ENCODE measurements around the gene CPNE2.

The CPNE2 gene

GRCh38 chr16:57192146-57192545 lies 99.8 kb downstream of the CPNE2 start:
- Histone ChIP-seq H3K9ac (ENCODE audit: low read depth, low read length) (no peak overlapping the region), H3K9me3 (ENCODE audit: insufficient read depth, low read depth, low read length) (no peaks in the 10 kb centered on the region), H3K4me1 (ENCODE audit: insufficient read depth, low read length) (peaks cover 7% of the 10 kb centered on the region; the same call in 1 of the 2 replicates), H3K27me3 (ENCODE audit: insufficient read depth, low read length) (no peaks in the 10 kb centered on the region), H3K4me3 (ENCODE audit: low read length) (no peak overlapping the region), H3K27ac (ENCODE audit: low read depth, low read length) (no peak overlapping the region), H3K36me3 (ENCODE audit: insufficient read depth, low read length) (no peaks in the 10 kb centered on the region)
- 90% methylated on average over 3 of the region's 3 CpGs for WGBS

GRCh38 chr16:57192720-57193486 lies 100.5 kb downstream of the CPNE2 start:
- H3K4me1 ChIP-seq (ENCODE audit: insufficient read depth, low read length): peaks cover 1% of the 10 kb centered on the region; the same call in 1 of the 2 replicates
- H3K36me3 ChIP-seq (ENCODE audit: insufficient read depth, low read length): no peaks in the 10 kb centered on the region
- no peak overlapping the region for H3K4me3 ChIP-seq (ENCODE audit: low read length)
- no peak overlapping the region for H3K9ac ChIP-seq (ENCODE audit: low read depth, low read length)
- H3K27me3 ChIP-seq (ENCODE audit: insufficient read depth, low read length): no peaks in the 10 kb centered on the region
- WGBS: 79% methylated on average over 7 of the region's 7 CpGs
- H3K9me3 ChIP-seq (ENCODE audit: insufficient read depth, low read depth, low read length): no peaks in the 10 kb centered on the region
- H3K27ac ChIP-seq (ENCODE audit: low read depth, low read length): no peak overlapping the region

- Histone ChIP-seq H3K4me3 (ENCODE audit: low read length) (no peak overlapping the region), H3K9ac (ENCODE audit: low read depth, low read length) (no peak overlapping the region), H3K27ac (ENCODE audit: low read depth, low read length) (no peak overlapping the region), H3K36me3 (ENCODE audit: insufficient read depth, low read length) (peaks cover 5% of the 10 kb centered on the region; the same call in 1 of the 2 replicates), H3K9me3 (ENCODE audit: insufficient read depth, low read depth, low read length) (no peaks in the 10 kb centered on the region), H3K27me3 (ENCODE audit: insufficient read depth, low read length) (no peaks in the 10 kb centered on the region), H3K4me1 (ENCODE audit: insufficient read depth, low read length) (no peaks in the 10 kb centered on the region; the same call in 1 of the 2 replicates)
Measured at GRCh38 chr16:57194512-57194911, 102.1 kb downstream of the CPNE2 start.

GRCh38 chr16:57196286-57196685 lies 103.9 kb downstream of the CPNE2 start:
- WGBS: 86% methylated on average over 4 of the region's 4 CpGs
- Histone ChIP-seq H3K9ac (ENCODE audit: low read depth, low read length) (no peak overlapping the region), H3K4me3 (ENCODE audit: low read length) (no peak overlapping the region), H3K27ac (ENCODE audit: low read depth, low read length) (no peak overlapping the region), H3K36me3 (ENCODE audit: insufficient read depth, low read length) (peaks cover 5% of the 10 kb centered on the region; the same call in 1 of the 2 replicates), H3K9me3 (ENCODE audit: insufficient read depth, low read depth, low read length) (no peaks in the 10 kb centered on the region), H3K4me1 (ENCODE audit: insufficient read depth, low read length) (no peaks in the 10 kb centered on the region; the same call in 1 of the 2 replicates), H3K27me3 (ENCODE audit: insufficient read depth, low read length) (no peaks in the 10 kb centered on the region)

- Histone ChIP-seq H3K36me3 (ENCODE audit: insufficient read depth, low read length) (peaks cover 5% of the 10 kb centered on the region; the same call in 1 of the 2 replicates), H3K27ac (ENCODE audit: low read depth, low read length) (no peak overlapping the region), H3K27me3 (ENCODE audit: insufficient read depth, low read length) (no peaks in the 10 kb centered on the region), H3K9ac (ENCODE audit: low read depth, low read length) (no peak overlapping the region), H3K4me1 (ENCODE audit: insufficient read depth, low read length) (no peaks in the 10 kb centered on the region; the same call in 1 of the 2 replicates), H3K9me3 (ENCODE audit: insufficient read depth, low read depth, low read length) (no peaks in the 10 kb centered on the region), H3K4me3 (ENCODE audit: low read length) (no peak overlapping the region)
- 86% methylated on average over 2 of the region's 3 CpGs for WGBS
Measured at GRCh38 chr16:57196753-57197152, 104.4 kb downstream of the CPNE2 start.

Measured in HUES64 (cell line).